Ishikawa (cell line): ENCODE data around the gene LRRC14B.

Source experiments
- CEBPB ChIP-seq: IDR thresholded peaks from 2 replicates; pipeline ENCODE4 v1.6.1; 2012
- CREB1 ChIP-seq: IDR thresholded peaks from 2 replicates; pipeline ENCODE4 v1.6.1; 2012; ENCODE audit warnings: low read depth
- EGR1 ChIP-seq: IDR thresholded peaks from 2 replicates; pipeline ENCODE4 v1.6.1; 2012
- EP300 ChIP-seq: IDR thresholded peaks from 2 replicates; pipeline ENCODE4 v1.6.1; 2012; ENCODE audit warnings: borderline replicate concordance
- FOXM1 ChIP-seq: IDR thresholded peaks from 2 replicates; pipeline ENCODE4 v1.6.1; 2012; ENCODE audit warnings: low read depth, borderline replicate concordance
- MAX ChIP-seq: IDR thresholded peaks from 2 replicates; pipeline ENCODE4 v1.6.1; 2012
- NFIC ChIP-seq: IDR thresholded peaks from 2 replicates; pipeline ENCODE4 v1.6.1; 2012
- RAD21 ChIP-seq: IDR thresholded peaks from 2 replicates; pipeline ENCODE4 v1.6.1; 2012; ENCODE audit warnings: low read depth
- TEAD4 ChIP-seq: IDR thresholded peaks from 2 replicates; pipeline ENCODE4 v1.6.1; 2012
- YY1 ChIP-seq: IDR thresholded peaks from 2 replicates; pipeline ENCODE4 v1.6.1; 2012; ENCODE audit warnings: low read depth
- ZBTB7A ChIP-seq: IDR thresholded peaks from 2 replicates; pipeline ENCODE4 v1.6.1; 2012; ENCODE audit warnings: low read depth
- TF ChIP-seq, protein P1 (sequence below): IDR thresholded peaks from 2 replicates; pipeline ENCODE4 v1.6.1; 2012
- TF ChIP-seq, protein P2 (sequence below): IDR thresholded peaks from 2 replicates; pipeline ENCODE4 v1.6.1; 2012; ENCODE audit warnings: low read depth, mild to moderate bottlenecking

DNA sequence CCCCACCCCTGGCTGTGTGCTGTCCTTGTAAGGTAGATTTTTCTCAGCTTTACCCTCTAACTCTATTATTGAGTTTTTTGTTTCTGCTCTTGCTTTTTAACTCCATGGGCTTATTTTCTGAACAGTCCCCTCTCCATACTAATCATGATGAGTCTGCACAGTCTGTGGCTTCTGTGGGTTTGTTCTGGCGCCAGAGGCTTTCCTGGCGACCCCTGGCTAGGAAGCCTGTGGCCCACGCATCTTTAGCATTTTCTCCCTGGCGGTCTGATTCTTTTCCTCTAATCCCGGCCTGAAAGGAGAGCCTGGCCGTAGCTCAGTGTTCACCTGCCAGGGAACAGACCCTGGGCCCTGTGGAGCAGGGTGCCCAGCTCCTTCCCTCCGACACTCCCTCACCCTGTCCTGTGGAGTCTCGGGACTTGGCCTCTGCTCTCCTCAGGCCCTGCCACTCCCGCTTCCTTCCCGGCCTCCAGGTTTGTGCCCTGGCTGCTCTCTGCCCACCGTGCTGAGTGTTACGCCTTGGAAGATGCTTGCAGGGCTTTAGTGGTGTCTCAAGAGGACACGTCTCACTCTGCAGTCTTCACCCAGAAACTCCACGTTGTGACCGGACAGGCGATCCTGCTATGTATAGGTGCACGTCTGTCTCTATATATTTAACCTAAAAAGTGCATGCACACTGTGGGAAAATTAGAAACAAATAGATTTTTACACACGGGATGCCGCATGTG lies 31.7 kb upstream of the LRRC14B start:
- TF ChIP-seq, protein P1, sequence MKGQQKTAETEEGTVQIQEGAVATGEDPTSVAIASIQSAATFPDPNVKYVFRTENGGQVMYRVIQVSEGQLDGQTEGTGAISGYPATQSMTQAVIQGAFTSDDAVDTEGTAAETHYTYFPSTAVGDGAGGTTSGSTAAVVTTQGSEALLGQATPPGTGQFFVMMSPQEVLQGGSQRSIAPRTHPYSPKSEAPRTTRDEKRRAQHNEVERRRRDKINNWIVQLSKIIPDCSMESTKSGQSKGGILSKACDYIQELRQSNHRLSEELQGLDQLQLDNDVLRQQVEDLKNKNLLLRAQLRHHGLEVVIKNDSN, result no peak
- TF ChIP-seq CREB1 (no peak), ZBTB7A (no peak), FOXM1 (no peak), EGR1 (no peak), CEBPB (no peak), YY1 (no peak), EP300 (no peak), RAD21 (no peak), NFIC (no peak), TEAD4 (no peak), MAX (no peak)
- TF ChIP-seq, protein P2, sequence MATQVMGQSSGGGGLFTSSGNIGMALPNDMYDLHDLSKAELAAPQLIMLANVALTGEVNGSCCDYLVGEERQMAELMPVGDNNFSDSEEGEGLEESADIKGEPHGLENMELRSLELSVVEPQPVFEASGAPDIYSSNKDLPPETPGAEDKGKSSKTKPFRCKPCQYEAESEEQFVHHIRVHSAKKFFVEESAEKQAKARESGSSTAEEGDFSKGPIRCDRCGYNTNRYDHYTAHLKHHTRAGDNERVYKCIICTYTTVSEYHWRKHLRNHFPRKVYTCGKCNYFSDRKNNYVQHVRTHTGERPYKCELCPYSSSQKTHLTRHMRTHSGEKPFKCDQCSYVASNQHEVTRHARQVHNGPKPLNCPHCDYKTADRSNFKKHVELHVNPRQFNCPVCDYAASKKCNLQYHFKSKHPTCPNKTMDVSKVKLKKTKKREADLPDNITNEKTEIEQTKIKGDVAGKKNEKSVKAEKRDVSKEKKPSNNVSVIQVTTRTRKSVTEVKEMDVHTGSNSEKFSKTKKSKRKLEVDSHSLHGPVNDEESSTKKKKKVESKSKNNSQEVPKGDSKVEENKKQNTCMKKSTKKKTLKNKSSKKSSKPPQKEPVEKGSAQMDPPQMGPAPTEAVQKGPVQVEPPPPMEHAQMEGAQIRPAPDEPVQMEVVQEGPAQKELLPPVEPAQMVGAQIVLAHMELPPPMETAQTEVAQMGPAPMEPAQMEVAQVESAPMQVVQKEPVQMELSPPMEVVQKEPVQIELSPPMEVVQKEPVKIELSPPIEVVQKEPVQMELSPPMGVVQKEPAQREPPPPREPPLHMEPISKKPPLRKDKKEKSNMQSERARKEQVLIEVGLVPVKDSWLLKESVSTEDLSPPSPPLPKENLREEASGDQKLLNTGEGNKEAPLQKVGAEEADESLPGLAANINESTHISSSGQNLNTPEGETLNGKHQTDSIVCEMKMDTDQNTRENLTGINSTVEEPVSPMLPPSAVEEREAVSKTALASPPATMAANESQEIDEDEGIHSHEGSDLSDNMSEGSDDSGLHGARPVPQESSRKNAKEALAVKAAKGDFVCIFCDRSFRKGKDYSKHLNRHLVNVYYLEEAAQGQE, result no peak
